GM12892 (cell line): ENCODE measurements around the gene RAPGEF5.

Experiments
- POLR2A ChIP-seq: IDR thresholded peaks from 2 replicates; pipeline ENCODE4 v1.6.1; 2011; ENCODE audit warnings: low read depth, low read length, control low read depth
- POLR2AphosphoS5 ChIP-seq: IDR thresholded peaks from 2 replicates; pipeline ENCODE4 v1.6.1; 2011; ENCODE audit warnings: low read depth, low read length, control low read depth

DNA sequence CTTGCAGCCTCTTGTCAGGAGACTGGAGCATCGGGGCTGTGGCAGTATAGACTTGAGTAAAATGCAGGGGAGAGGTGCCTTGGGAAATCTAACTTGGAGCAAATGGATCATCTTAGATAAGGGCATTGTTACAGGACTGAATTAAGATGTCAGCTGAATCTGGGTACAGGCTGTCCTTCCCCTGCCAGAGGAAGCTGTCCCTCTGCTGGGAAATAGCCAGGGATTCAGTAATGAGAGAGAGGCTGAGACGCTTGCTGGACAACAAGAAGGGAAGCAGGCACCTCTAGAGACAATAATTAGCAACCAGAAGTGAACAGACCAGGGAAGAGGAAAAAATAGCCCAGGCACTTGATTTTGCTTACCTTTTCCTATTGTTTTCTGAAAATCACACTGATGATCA, 20.7 kb upstream of the RAPGEF5 start:
- no peak for TF ChIP-seq POLR2A
- TF ChIP-seq POLR2AphosphoS5: no peak
